GM23338 (cell line): ENCODE results near the gene VPS37C. TPM values are rescaled to one million over a fixed set of nuclear protein-coding genes. Genes with fewer than 3 reads are reported as not detected.

ENCODE experiments used
- ATAC-seq: fragments of 200-7000 bp; cut with Tn5 transposase; 3 replicates; pipeline ENCODE4 v1.9.1; 2020
- DNase-seq: peaks from one replicate; pipeline ENCODE4 v3.0.0-alpha.2; 2015; ENCODE audit warnings: low spot score
- H2AFZ ChIP-seq: fragments of 200-600 bp; sonication (generic); 2 replicates; pipeline ENCODE4 v1.8.0; 2016; ENCODE audit warnings: antibody characterized with exemption, mild to moderate bottlenecking, moderate library complexity
- H3F3A ChIP-seq: fragments of 200-600 bp; sonication (generic); replicated peaks from 2 replicates; pipeline ENCODE4 v1.8.0; 2017; ENCODE audit warnings: antibody characterized with exemption, mixed run types, low read depth
- H3K27ac ChIP-seq: fragments of 200-600 bp; sonication (generic); 2 replicates; pipeline ENCODE4 v1.6.1; 2016; ENCODE audit warnings: low read depth
- H3K27me3 ChIP-seq: fragments of 200-600 bp; sonication (generic); 2 replicates; pipeline ENCODE4 v1.8.0; 2016; ENCODE audit warnings: mild to moderate bottlenecking, mixed run types, moderate library complexity; ENCODE audit not compliant: insufficient read depth
- H3K36me3 ChIP-seq: fragments of 200-600 bp; sonication (generic); 2 replicates; pipeline ENCODE4 v1.8.0; 2016; ENCODE audit warnings: mild to moderate bottlenecking; ENCODE audit not compliant: insufficient read depth
- H3K4me1 ChIP-seq: fragments of 200-600 bp; sonication (generic); 2 replicates; pipeline ENCODE4 v1.8.0; 2016; ENCODE audit warnings: mild to moderate bottlenecking, moderate library complexity; ENCODE audit not compliant: insufficient read depth
- H3K4me2 ChIP-seq: fragments of 200-600 bp; sonication (generic); 2 replicates; pipeline ENCODE4 v1.7.1; 2017; ENCODE audit warnings: mixed run types
- H3K4me3 ChIP-seq: fragments of 200-600 bp; sonication (generic); 2 replicates; pipeline ENCODE4 v1.6.1; 2016; ENCODE audit warnings: mixed run types
- H3K79me2 ChIP-seq: fragments of 200-600 bp; sonication (generic); replicated peaks from 2 replicates; pipeline ENCODE4 v1.8.0; 2017; ENCODE audit warnings: mild to moderate bottlenecking; ENCODE audit not compliant: insufficient read depth
- H3K9me2 ChIP-seq: fragments of 200-600 bp; sonication (generic); 2 replicates; pipeline ENCODE4 v1.8.0; 2017; ENCODE audit not compliant: insufficient read depth
- H4K20me1 ChIP-seq: fragments of 200-600 bp; sonication (generic); replicated peaks from 2 replicates; pipeline ENCODE4 v1.8.0; 2017; ENCODE audit warnings: mild to moderate bottlenecking; ENCODE audit not compliant: insufficient read depth
- H3K27ac Mint-ChIP-seq: 2 replicates; pipeline ENCODE4 v1.8.0; 2020; ENCODE audit warnings: inconsistent platforms, mild to moderate bottlenecking, moderate library complexity, mixed read lengths
- H3K27me3 Mint-ChIP-seq: 3 replicates; pipeline ENCODE4 v1.8.0; 2022; ENCODE audit warnings: low read depth, mild to moderate bottlenecking, moderate library complexity, mixed read lengths, inconsistent platforms; ENCODE audit not compliant: insufficient read depth, poor library complexity
- H3K36me3 Mint-ChIP-seq: 3 replicates; pipeline ENCODE4 v1.8.0; 2021; ENCODE audit warnings: low read depth, mild to moderate bottlenecking, inconsistent platforms, moderate library complexity, mixed read lengths
- H3K4me1 Mint-ChIP-seq: 3 replicates; pipeline ENCODE4 v1.8.0; 2020; ENCODE audit warnings: mild to moderate bottlenecking, inconsistent platforms, mixed read lengths
- H3K4me3 Mint-ChIP-seq: 3 replicates; pipeline ENCODE4 v1.8.0; 2021; ENCODE audit warnings: moderate library complexity, mild to moderate bottlenecking, inconsistent platforms, mixed read lengths
- H3K9me3 Mint-ChIP-seq: 3 replicates; pipeline ENCODE4 v1.8.0; 2020; ENCODE audit warnings: moderate library complexity, mild to moderate bottlenecking, inconsistent platforms, mixed read lengths
- CREB1 ChIP-seq: fragments of 250-450 bp; sonication (Bioruptor Pico); IDR thresholded peaks from 2 replicates; pipeline ENCODE4 v1.5.0; 2020; ENCODE audit warnings: low read depth, mild to moderate bottlenecking, moderate library complexity
- CTCF ChIP-seq, 2 experiments: fragments of 200-600 bp in 1 of 2; sonication (generic) in 1 of 2; conservative IDR thresholded peaks; 2 replicates each; pipeline versions ENCODE4 v1.5.1 to v1.6.1; 2016 to 2017; ENCODE audit warnings: antibody characterized with exemption in 2 of 2, low read depth in 2 of 2, mild to moderate bottlenecking in 2 of 2, moderate library complexity in 1 of 2
- EZH2phosphoT487 ChIP-seq: fragments of 200-600 bp; sonication (generic); IDR thresholded peaks from one replicate; pipeline ENCODE4 v1.8.1; 2018; ENCODE audit warnings: antibody characterized with exemption; ENCODE audit not compliant: unreplicated experiment
- JUNB ChIP-seq: IDR thresholded peaks from one replicate; pipeline ENCODE4 v1.6.1; 2016; ENCODE audit warnings: antibody characterized with exemption; ENCODE audit not compliant: unreplicated experiment
- NANOG ChIP-seq: IDR thresholded peaks from 2 replicates; pipeline ENCODE4 v1.6.1; 2016; ENCODE audit warnings: antibody characterized with exemption, borderline replicate concordance
- REST ChIP-seq: IDR thresholded peaks from one replicate; pipeline ENCODE4 v1.6.1; 2018; ENCODE audit warnings: antibody characterized with exemption; ENCODE audit not compliant: unreplicated experiment
- ZNF114 ChIP-seq: fragments of 250-450 bp; sonication (Bioruptor Pico); IDR thresholded peaks from 2 replicates; pipeline ENCODE4 v1.5.0; 2020; ENCODE audit warnings: mild to moderate bottlenecking, moderate library complexity
- ZNF331 ChIP-seq: fragments of 250-450 bp; sonication (Bioruptor Pico); IDR thresholded peaks from 2 replicates; pipeline ENCODE4 v1.5.0; 2020; ENCODE audit warnings: low read depth, mild to moderate bottlenecking, moderate library complexity
- polyA plus RNA-seq: library from polyadenylated mRNA; unstranded; fragments of >200 nt; fragmentation: Nextera tagmentation; extraction: Ambion mirVana; gene quantifications from 2 replicates; pipeline ENCODE4 v1.2.1, GENCODE V29; 2016
- total RNA-seq: library from RNA; depleted of rRNA; stranded (reverse); fragments of >200 nt; shearing (Covaris generic); gene quantifications from 2 replicates; pipeline ENCODE4 v1.2.3, GENCODE V29; 2014

VPS37C gene
- total and polyA plus RNA-seq, 2 experiments from 2014 or later: 8.8 to 19.4 TPM

DNA sequence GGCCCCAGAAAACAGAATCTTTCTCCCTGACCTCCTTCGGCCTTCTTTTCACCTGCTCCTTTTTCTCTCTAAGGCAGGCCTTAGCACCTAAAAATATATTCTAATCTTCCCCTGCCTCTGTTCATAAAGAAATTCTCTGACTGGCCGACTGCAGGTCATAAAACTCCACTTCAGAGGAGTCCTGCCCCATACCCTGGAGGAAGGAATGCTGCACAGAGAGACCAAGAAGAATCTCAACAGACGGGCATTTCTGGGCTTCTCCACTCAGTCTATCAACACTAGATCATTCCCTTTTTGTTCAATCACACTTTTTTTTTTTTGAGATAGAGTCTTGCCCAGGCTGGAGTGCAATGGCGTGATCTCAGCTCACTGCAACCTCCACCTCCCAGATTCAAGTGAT, 22.4 kb upstream of the VPS37C start:
- H3K9me2 ChIP-seq: no peaks in the 10 kb centered on the region
- no peaks in the 10 kb centered on the region for H3K4me1 ChIP-seq
- no peak overlapping the region for H3K4me3 Mint-ChIP-seq
- H3K9me3 Mint-ChIP-seq: no peaks in the 10 kb centered on the region
- no peak overlapping the region for H3K27ac ChIP-seq
- no peak overlapping the region for H3K27ac Mint-ChIP-seq
- DNase-seq (no peak), ATAC-seq (no peak)
- no peaks in the 10 kb centered on the region for H3K79me2 ChIP-seq
- no peak overlapping the region for H3K4me2 ChIP-seq
- no peaks in the 10 kb centered on the region for H3K36me3 ChIP-seq
- peaks cover 8% of the 10 kb centered on the region for H3K27me3 Mint-ChIP-seq
- 0 out of 2 replicates have a peak overlapping the region, but pooled peaks have one; percentile 47 for H2AFZ ChIP-seq
- H3K4me3 ChIP-seq: no peak overlapping the region
- no peaks in the 10 kb centered on the region for H4K20me1 ChIP-seq
- no peak for TF ChIP-seq ZNF114 (CRISPR knock-in tag)
- no peak for TF ChIP-seq NANOG
- TF ChIP-seq CTCF (conservative IDR thresholded peaks at IDR 0.05; ENCODE audit: low read depth in 2 of 2): no peak
- no peak for TF ChIP-seq REST
- TF ChIP-seq ZNF331 (CRISPR knock-in tag): no peak
- no peak for TF ChIP-seq JUNB
- no peak for TF ChIP-seq EZH2phosphoT487
- no peaks in the 10 kb centered on the region for H3K4me1 Mint-ChIP-seq
- H3K36me3 Mint-ChIP-seq: no peaks in the 10 kb centered on the region
- H3F3A ChIP-seq: no peaks in the 10 kb centered on the region
- H3K27me3 ChIP-seq: no peaks in the 10 kb centered on the region

DNA sequence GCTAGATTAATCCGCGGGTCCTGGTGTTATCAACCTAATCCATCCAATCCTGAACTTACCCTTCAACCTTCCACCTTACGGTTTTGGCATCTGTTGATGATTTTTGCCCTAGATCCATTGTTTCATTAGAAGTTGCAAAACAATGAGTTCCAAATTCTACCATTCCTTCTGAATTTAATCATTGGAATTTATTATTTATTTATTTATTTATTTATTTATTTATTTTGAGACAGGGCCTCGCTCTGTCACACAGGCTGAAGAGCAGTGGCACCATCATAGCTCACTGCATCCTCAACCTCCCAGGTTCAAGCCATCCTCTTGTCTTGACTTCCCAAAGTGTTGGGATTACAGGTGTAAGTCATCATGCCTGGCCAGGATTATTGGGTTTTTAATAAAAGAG, 20.3 kb upstream of the VPS37C start:
- Mint-ChIP-seq H3K9me3 (no peaks in the 10 kb centered on the region), H3K4me3 (no peak overlapping the region), H3K27ac (no peak overlapping the region), H3K36me3 (no peaks in the 10 kb centered on the region), H3K27me3 (peaks cover 2% of the 10 kb centered on the region), H3K4me1 (no peaks in the 10 kb centered on the region)
- no peak for ATAC-seq
- DNase-seq: no peak
- Histone ChIP-seq H3K4me1 (no peaks in the 10 kb centered on the region), H3K36me3 (no peaks in the 10 kb centered on the region), H3K9me2 (no peaks in the 10 kb centered on the region), H3K4me2 (no peak overlapping the region), H3K27me3 (no peaks in the 10 kb centered on the region), H3F3A (no peaks in the 10 kb centered on the region), H3K27ac (no peak overlapping the region), H3K79me2 (no peaks in the 10 kb centered on the region), H3K4me3 (no peak overlapping the region), H4K20me1 (no peaks in the 10 kb centered on the region), H2AFZ (no peak overlapping the region)
- TF ChIP-seq JUNB: no peak
- TF ChIP-seq REST: no peak
- no peak for TF ChIP-seq CREB1
